Testis (tissue), 2 donors: Measurements from ENCODE around the gene TMEFF1.

Experiments used
- CTCF ChIP-seq, 3 experiments: fragments of 450-650 bp in 2 of 3; fragments of 200-600 bp in 1 of 3; sonication (generic) in 1 of 3; IDR thresholded peaks; one replicate each; pipeline ENCODE4 v1.5.1; 2016 to 2019; ENCODE audit warnings: antibody characterized with exemption in 3 of 3, mild to moderate bottlenecking in 2 of 3, moderate library complexity in 1 of 3
- POLR2A ChIP-seq: fragments of 450-650 bp; IDR thresholded peaks from one replicate; pipeline ENCODE4 v1.6.1; 2017; ENCODE audit warnings: antibody characterized with exemption, mild to moderate bottlenecking, moderate library complexity

DNA sequence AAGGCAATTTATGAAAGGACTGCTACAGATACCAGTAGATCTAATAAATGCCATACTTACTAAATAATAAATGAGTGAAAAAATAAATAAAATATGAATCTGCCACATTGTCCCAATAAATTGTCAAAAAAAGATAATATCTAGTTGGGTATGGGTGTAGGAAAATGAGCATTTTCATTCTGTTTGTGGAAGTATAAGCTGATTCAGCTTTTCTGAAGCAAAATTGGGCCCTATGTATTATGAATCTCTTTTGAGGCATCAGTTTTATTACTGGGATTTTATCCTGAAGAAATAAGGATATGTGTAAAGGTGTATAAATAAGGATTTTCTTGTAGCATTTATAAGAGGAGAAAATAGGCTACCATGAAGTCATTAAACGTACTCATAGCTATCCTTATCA lies 151.0 kb downstream of the TMEFF1 start:
- no peak for TF ChIP-seq CTCF (IDR thresholded peaks at IDR 0.05)
- no peak for TF ChIP-seq POLR2A
